ENCODE results near the gene PMM2. TPM values are rescaled to one million over a fixed set of nuclear protein-coding genes. Genes with fewer than 3 reads are reported as not detected.

Gene PMM2
- total and polyA plus RNA-seq, 9 of the 15 experiments (the other 6 are each of a cell fraction or from before 2014, with no cell fraction given) = 5.6 to 42.7 (median 25.9) TPM

GRCh38 chr16:8797364-8798173 lies at the start of gene PMM2, which contains the start of gene TMEM186 (continued):
- peak; percentile 96 for TF ChIP-seq PHF8 (IDR thresholded peaks at IDR 0.05; ENCODE audit: borderline replicate concordance, low read length)
- TF ChIP-seq, protein P1, sequence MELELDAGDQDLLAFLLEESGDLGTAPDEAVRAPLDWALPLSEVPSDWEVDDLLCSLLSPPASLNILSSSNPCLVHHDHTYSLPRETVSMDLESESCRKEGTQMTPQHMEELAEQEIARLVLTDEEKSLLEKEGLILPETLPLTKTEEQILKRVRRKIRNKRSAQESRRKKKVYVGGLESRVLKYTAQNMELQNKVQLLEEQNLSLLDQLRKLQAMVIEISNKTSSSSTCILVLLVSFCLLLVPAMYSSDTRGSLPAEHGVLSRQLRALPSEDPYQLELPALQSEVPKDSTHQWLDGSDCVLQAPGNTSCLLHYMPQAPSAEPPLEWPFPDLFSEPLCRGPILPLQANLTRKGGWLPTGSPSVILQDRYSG (tag; conservative IDR thresholded peaks at IDR 0.05; ENCODE audit: low read depth) = no peak
- no peak for TF ChIP-seq NCOA6 (IDR thresholded peaks at IDR 0.05)
- TF ChIP-seq EGR1 (conservative IDR thresholded peaks at IDR 0.05) = peak; percentile 54
- no peak for TF ChIP-seq GATA2 (CRISPR knock-in tag; IDR thresholded peaks at IDR 0.05)
- TF ChIP-seq MCM5 (IDR thresholded peaks at IDR 0.05; ENCODE audit: low read depth) = no peak
- TF ChIP-seq TOE1 (IDR thresholded peaks at IDR 0.05; ENCODE audit: borderline replicate concordance) = no peak
- 0 out of 2 replicates have a peak, but pooled peaks have one; percentile 89 for TF ChIP-seq TOE1 (CRISPR knock-in tag; IDR thresholded peaks at IDR 0.05; ENCODE audit: borderline replicate concordance, low read depth)
- TF ChIP-seq RBM15 (IDR thresholded peaks at IDR 0.05; ENCODE audit: insufficient read depth, low read length) = no peak
- TF ChIP-seq, protein P2, sequence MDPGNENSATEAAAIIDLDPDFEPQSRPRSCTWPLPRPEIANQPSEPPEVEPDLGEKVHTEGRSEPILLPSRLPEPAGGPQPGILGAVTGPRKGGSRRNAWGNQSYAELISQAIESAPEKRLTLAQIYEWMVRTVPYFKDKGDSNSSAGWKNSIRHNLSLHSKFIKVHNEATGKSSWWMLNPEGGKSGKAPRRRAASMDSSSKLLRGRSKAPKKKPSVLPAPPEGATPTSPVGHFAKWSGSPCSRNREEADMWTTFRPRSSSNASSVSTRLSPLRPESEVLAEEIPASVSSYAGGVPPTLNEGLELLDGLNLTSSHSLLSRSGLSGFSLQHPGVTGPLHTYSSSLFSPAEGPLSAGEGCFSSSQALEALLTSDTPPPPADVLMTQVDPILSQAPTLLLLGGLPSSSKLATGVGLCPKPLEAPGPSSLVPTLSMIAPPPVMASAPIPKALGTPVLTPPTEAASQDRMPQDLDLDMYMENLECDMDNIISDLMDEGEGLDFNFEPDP (CRISPR knock-in tag; IDR thresholded peaks at IDR 0.05) = no peak
- TF ChIP-seq KLF13 (tag; IDR thresholded peaks at IDR 0.05; ENCODE audit: borderline replicate concordance, low read depth) = 0 out of 2 replicates have a peak, but pooled peaks have one; percentile 48
- TF ChIP-seq SAFB2 (IDR thresholded peaks at IDR 0.05; ENCODE audit: borderline replicate concordance, low read depth, low read length, severe bottlenecking) = no peak
- no peak for TF ChIP-seq ZNF644 (tag; IDR thresholded peaks at IDR 0.05; ENCODE audit: low read depth)
- TF ChIP-seq SNAPC5 (CRISPR knock-in tag; IDR thresholded peaks at IDR 0.05) = no peak
- TF ChIP-seq, protein P3, sequence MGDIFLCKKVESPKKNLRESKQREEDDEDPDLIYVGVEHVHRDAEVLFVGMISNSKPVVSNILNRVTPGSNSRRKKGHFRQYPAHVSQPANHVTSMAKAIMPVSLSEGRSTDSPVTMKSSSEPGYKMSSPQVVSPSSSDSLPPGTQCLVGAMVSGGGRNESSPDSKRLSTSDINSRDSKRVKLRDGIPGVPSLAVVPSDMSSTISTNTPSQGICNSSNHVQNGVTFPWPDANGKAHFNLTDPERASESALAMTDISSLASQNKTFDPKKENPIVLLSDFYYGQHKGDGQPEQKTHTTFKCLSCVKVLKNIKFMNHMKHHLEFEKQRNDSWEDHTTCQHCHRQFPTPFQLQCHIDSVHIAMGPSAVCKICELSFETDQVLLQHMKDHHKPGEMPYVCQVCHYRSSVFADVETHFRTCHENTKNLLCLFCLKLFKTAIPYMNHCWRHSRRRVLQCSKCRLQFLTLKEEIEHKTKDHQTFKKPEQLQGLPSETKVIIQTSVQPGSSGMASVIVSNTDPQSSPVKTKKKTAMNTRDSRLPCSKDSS (IDR thresholded peaks at IDR 0.05; ENCODE audit: low read depth, partially characterized antibody) = no peak
- TF ChIP-seq MYNN (IDR thresholded peaks at IDR 0.05) = no peak
- no peak for TF ChIP-seq MYNN (CRISPR knock-in tag; IDR thresholded peaks at IDR 0.05)
- TF ChIP-seq, protein P4, sequence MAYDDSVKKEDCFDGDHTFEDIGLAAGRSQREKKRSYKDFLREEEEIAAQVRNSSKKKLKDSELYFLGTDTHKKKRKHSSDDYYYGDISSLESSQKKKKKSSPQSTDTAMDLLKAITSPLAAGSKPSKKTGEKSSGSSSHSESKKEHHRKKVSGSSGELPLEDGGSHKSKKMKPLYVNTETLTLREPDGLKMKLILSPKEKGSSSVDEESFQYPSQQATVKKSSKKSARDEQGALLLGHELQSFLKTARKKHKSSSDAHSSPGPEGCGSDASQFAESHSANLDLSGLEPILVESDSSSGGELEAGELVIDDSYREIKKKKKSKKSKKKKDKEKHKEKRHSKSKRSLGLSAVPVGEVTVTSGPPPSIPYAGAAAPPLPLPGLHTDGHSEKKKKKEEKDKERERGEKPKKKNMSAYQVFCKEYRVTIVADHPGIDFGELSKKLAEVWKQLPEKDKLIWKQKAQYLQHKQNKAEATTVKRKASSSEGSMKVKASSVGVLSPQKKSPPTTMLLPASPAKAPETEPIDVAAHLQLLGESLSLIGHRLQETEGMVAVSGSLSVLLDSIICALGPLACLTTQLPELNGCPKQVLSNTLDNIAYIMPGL (CRISPR knock-in tag; IDR thresholded peaks at IDR 0.05) = no peak
- no peak for TF ChIP-seq RNF2 (IDR thresholded peaks at IDR 0.05)
- peak; percentile 44 for TF ChIP-seq E2F3 (CRISPR knock-in tag; IDR thresholded peaks at IDR 0.05)
- peak; percentile 90 for TF ChIP-seq ZNF395 (CRISPR knock-in tag; IDR thresholded peaks at IDR 0.05)

Measured in K562 (cell line).